ENCODE results near the gene ANKRD55.

- TF ChIP-seq CTCF (conservative IDR thresholded peaks at IDR 0.05) (no peak), EZH2 (IDR thresholded peaks at IDR 0.05; ENCODE audit: low read depth) (no peak)
Observed at GRCh38 chr5:56054666-56055065, 178.5 kb downstream of the ANKRD55 start.

Data from PC-9 (cell line).